Right lobe of liver (tissue), 4 donors: ENCODE measurements around the gene APBA2.

Experiments
- POLR2A ChIP-seq: fragments of 450-650 bp; IDR thresholded peaks from one replicate; pipeline ENCODE4 v1.6.1; 2017; ENCODE audit warnings: antibody characterized with exemption, mild to moderate bottlenecking
- TF ChIP-seq, protein P1 (sequence below), 4 donors: fragments of 200-600 bp in 3 of 4; fragments of 450-650 bp in 1 of 4; IDR thresholded peaks; one replicate each; pipeline versions ENCODE4 v1.5.1 to v1.8.0; 2016 to 2022; ENCODE audit warnings: antibody characterized with exemption in 4 of 4, mild to moderate bottlenecking in 2 of 4
- donor health status: DM: no; HTN: no; CAD: no.
- donor health status: DM: no; HTN: no; CAD: no.
- donor health status: DM: no; HTN: yes; CAD: no.

DNA sequence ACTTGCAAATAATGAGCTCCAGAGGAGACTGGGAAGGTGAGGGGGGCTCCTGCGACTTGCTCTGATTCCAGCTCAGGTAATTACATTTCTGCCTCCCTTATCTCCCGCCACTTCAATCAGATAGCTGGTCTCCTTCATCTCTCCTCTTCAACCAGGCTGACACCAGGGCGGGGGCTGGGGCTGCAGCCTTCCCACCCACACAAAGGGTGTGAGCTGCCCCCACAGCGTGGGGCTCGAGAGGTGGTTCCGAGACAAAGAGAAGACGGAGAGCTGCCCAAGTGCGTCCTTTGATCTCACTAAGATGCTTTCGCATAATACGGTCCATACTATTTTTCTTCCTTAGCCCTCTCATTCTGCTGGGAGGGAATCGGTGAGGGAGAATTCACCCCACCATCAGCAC, 244.2 kb downstream of the APBA2 start:
- TF ChIP-seq, protein P1, sequence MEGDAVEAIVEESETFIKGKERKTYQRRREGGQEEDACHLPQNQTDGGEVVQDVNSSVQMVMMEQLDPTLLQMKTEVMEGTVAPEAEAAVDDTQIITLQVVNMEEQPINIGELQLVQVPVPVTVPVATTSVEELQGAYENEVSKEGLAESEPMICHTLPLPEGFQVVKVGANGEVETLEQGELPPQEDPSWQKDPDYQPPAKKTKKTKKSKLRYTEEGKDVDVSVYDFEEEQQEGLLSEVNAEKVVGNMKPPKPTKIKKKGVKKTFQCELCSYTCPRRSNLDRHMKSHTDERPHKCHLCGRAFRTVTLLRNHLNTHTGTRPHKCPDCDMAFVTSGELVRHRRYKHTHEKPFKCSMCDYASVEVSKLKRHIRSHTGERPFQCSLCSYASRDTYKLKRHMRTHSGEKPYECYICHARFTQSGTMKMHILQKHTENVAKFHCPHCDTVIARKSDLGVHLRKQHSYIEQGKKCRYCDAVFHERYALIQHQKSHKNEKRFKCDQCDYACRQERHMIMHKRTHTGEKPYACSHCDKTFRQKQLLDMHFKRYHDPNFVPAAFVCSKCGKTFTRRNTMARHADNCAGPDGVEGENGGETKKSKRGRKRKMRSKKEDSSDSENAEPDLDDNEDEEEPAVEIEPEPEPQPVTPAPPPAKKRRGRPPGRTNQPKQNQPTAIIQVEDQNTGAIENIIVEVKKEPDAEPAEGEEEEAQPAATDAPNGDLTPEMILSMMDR (IDR thresholded peaks at IDR 0.05): no peak
- TF ChIP-seq POLR2A: no peak
